Islet precursor cell (in vitro differentiated cells): ENCODE results near the gene LRRC28.

Source experiments
- DNase-seq: peaks from one replicate; pipeline ENCODE4 v3.0.0-alpha.2; 2018

Gene LRRC28

DNA sequence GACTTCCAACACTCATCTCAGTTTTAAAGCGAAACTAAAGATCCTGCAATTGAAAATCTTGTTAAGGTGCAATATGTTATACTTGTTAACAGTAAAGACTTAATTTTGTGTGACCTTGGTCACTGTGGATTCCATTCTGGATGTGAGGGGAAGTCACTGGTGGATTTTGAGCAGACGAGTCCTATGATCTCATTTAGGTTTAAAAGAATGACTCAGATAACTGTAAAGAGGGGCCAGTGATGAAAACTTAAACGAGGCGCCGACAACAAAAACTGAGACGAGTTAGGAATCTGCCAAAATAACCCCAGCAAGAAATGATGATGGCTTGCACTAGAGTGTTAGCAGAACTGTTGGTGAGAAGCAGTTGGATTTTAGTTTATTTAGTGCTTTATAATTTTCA lies 56.5 kb downstream of the LRRC28 start:
- no peak for DNase-seq

DNA sequence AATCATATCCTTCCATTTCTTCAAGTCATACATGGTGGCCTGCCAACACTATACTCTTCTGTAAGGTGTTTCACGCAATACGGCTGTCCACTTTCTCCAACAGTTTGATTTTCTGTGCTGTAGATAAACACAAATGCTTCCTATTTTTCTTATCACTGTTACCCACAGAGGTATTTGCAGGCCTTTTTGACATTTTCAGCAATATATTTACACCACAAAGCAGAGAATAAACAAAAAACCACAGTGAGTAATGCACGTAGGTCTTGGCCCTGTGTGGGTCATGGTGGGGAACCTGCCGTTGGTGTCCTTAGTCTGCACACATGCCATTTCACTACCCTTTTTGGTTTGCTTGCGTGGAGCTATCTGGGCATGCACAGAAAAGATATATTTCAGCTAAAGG lies 59.5 kb downstream of the LRRC28 start:
- DNase-seq, result no peak

DNA sequence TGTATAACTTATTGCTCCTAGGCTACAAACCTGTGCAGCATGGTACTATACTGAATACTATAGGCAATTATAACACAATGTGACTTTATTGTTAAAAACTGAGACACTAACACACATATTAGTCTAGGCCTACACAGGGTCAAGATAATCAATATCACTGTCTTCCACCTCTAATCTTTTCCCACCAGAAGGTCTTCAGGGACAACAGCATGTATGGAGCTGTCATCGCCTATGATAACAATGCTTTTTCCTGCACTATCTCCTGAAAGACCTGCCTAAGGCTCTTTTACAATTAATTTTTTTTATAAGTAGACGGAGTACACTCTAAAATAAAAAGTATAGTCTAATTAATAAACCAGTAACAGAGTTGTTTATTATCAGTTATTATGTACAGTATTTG lies 60.9 kb downstream of the LRRC28 start:
- no peak for DNase-seq

DNA sequence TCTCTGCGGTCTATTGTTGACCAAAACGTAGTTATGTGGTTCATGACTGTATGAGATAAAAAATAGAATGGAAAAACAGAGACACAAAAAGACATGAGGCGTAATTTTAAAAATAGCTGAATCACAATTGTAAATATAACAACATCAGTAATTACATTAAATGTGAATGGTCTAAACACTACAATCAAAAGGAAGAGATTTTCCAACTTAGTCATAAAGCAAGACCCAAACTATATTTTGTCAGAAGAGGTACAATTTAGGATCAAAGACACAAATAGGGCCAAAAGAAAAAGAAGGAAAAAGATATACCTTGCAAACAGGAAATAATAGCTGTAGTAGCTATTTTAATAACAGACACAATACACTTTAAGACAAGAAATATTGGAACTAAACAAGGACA lies 61.5 kb downstream of the LRRC28 start:
- DNase-seq, result no peak

DNA sequence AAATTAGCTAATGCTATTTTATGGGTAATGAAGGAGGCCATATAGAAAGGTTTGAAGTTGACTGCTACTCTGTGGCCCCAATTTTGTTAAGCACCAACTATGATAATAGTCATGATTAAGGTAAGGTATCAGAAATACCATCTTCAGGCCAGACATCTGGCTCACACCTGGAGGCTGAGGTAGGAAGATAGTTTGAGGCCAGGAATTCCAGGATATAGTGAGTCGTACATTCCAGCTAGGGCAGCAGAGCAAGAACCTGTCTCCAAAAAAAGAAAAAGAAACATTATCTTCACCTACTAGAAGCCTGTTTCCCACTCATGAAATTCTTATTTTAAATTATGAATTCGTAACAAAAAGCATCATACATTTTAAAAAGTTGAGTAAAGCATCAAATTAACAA lies 64.4 kb downstream of the LRRC28 start:
- DNase-seq, result peak; percentile 67

DNA sequence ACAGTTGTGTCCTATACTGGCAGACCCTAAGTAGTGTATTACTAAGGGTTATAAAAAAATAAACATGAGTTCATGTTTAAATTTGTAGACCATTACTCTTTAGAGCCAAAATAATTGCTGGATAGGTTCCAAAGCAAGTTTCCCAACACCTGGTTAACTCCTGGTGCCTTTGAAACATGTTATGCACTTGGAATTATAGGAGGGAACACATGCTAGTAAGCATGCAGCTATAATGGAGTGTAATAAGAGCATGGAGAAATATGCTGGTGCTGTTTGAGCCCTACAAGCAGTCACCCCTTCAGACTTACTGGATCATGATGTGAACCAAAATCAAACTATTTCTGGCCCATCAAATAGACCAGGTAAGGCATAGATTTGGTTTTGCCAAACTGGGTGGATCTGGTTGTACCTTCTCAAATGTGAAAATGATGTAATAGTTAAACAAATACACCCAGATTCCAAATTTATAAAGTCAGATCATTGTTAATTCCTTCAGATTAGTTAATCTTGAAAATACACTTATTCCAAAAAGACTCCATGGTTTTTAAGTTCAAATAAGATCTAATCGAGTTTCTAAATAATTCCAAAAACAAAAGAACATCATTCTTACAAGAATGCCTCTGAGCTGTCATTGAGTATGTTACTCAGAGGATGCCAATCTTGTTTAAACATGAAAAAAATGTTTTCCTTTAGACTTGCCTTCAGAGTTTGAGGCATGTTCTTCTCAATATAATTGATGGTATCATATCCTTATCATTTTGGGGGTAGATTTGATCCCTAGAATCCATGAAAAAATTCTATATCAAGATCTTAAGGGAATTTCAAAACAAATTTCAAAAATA lies 69.3 kb downstream of the LRRC28 start:
- no peak for DNase-seq

DNA sequence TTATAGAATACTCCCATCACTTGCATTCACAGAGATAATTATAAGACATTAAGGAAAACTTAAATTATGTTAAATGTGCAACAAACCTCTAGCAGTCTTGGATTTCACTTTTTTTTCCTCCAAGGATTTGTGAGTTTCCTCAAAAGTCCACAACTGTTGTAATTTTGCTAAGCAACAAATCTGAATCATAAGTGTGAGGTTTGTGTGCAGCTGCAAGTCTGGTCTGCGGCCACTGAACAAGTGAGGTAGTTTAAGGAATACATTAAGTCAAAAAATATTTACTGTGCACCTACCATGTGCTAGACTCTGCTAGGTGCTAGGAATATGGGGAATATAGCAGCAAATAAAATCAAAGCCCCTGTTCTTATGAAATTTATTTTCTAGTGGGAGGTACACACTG lies 70.2 kb downstream of the LRRC28 start:
- no peak for DNase-seq

DNA sequence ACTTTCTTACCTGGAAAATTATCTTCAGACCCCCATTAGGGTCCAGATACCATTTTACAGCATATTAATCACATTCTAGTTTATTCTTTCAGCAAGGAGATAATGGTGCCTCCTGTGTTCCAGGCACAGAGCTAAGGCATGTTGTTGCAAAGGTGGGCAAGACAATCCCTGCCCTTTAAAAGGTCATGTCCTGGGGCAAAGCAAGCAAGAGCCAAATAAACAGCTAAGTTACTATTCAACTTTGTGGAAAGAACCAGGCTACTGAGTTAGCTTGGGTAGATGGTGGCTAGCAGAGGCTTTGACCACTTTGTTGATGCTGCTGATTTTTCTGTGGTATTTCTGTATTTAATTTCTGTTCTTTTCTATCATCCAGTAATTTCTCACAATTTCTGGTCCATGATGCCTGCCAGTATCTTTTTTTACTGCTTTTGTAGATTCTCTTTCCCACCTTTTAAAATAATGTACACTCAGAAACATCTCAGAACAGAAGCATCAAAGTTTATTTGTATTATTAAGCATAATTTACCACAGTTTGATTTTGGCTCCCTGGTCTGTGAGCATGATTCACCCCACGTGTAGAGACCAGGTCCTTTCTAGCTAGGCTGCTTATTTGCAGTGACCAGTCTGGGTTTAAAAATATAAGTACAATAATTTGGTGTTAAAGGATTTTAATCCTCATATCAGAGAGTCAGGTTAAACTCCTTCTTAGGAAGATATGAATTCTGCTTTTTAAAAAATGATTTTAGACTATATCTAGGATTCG lies 71.5 kb downstream of the LRRC28 start:
- no peak for DNase-seq

DNA sequence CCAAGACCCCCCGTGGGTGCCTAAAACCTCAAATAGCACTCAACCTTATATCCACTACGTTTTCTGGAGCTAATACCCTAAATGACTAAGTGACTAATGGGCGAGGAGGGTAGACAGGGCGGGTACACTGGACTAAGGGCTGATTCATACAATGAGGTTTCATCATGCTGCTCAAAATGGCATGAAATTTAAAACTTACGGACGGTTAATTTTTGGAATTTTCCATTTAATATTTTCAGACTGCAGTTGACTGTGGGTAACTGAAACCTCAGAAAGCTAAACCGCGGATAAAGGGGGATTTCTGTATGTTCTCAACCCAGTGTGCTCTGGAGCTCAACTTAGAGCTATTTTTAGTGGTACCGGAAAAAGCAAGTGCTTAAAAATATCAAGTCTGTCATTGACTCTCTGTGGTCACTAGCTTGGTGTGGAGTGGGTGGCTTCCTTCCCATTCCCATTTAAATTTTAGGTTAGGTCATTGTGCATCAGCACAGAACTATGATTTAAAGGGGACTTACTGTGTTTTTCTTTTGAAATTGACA lies 72.9 kb downstream of the LRRC28 start:
- no peak for DNase-seq

DNA sequence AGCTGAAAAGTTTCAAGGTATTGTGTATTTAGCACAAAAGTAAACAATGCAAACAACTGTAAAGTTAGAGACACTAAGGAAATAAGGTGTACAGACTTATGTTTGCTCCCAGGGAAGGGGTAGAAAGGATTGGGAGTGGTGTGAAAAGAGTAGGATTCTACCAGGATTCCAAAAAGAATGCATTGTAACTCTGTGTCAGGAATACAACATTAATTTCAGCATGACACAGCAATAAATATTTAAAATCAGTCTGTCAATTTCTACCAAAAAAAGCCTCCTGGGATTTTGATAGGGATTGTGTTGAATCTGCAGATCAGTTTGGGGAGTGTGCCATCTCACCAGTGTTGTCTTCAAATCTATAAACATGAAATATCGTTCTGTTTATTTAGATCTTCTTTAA lies 73.4 kb downstream of the LRRC28 start:
- DNase-seq, result no peak

DNA sequence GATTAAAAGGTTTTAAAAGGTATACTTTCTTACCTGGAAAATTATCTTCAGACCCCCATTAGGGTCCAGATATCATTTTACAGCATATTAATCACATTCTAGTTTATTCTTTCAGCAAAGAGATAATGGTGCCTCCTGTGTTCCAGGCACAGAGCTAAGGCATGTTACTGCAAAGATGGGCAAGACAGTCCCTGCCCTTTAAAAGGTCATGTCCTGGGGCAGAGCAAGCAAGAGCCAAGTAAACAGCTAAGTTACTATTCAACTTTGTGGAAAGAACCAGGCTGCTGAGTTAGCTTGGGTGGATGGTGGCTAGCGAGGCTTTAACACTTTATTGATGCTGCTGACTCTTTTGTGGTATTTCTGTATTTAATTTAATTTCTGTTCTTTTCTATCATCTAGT lies 75.0 kb downstream of the LRRC28 start:
- DNase-seq, result no peak

DNA sequence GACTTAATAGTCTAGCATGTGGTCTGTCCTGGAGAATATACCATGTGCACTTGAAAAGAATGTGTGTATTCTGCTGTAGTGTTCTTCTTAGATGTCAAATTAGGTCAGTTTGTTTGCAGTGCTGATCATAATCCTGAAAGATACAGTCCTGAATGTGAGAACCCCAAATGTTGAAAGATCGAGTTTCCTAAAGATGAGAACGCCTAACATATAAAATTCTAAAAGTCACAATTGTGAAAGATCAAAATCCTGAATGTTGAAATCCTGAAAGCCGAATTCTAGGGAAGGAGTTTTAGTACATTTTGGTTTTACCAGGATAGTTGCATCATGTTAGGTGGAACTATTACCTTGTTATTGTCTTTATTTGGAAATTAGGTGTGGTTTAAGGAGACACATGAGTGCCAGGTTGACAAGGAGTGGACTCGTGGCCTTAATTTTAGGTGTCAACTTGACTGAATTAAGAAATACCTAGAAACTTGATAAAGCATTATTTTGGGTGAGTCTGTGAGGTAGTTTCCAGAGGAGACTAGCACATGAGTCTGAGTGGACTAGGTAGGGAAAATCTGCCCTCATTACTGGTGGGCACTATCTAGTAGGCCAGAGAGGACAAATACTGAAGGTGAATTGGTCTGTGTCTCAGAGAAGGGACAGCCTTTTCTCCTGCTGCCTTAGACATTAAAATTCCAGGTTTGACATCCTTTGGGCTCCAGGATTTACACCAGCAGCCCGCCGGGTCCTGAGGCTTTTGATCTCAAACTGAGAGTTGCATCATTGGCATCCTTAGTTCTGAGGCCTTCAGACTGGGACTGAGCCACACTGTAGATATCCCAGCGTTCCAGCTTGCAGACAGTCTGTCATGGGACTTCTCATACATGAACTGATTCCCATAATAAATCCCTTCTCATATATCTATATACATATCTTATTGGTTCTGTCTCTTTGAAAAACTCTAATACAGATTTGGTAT lies 77.1 kb downstream of the LRRC28 start:
- no peak for DNase-seq

DNA sequence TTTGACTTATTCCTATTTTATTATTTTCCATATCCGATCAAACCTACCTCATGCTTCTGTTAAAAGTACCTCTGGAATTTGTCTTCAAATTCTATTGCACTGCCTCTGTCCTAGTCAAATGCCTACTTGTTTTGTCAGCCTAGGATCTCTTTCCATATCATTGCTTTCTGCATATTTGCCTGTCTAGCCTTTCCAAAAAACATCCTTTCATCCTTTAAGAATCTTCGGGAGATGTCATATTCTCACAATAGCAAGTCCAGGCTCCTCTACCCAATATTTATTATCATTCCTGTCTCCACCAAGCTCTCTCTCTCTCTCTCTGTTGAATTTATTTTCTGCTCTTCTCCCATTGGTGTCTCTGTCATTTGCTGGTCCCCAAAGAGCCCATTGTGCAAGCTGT lies 80.1 kb downstream of the LRRC28 start:
- no peak for DNase-seq

DNA sequence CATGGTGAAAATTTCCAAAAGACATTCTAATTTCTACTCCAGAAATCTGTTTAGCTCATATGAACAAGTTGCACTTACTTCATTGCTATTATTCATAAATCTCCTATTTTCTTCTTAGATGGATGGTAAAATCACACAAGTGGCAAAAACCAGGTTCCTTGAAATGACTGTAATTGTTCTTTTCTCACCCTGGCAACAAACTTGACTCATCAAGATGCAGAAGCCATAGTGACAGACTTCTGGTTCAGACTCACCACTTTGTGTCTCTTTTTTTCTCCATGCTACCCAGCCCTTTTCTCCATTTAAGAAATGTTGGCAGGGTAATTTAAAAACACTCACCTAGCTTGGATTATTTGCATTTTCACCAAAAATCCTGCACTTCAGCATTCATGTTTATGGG lies 82.1 kb downstream of the LRRC28 start:
- DNase-seq, result no peak

DNA sequence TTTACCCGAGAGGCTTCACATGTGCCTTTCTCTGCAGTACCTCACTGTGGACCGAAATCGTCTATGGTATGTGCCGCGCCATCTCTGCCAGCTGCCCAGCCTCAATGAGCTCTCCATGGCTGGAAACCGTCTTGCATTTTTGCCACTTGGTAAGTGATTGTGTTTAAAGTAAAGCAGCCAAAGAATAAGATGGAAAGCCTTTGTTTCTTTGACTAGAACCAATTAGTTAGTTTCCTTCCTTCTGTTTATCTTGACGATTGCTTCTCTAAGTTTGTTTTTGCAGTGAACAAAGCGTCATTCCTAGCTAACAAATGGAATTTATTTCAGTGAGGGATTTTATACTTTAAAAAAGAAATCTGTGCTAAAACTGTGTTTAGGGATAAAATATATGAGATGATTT lies 82.7 kb downstream of the LRRC28 start:
- no peak for DNase-seq

DNA sequence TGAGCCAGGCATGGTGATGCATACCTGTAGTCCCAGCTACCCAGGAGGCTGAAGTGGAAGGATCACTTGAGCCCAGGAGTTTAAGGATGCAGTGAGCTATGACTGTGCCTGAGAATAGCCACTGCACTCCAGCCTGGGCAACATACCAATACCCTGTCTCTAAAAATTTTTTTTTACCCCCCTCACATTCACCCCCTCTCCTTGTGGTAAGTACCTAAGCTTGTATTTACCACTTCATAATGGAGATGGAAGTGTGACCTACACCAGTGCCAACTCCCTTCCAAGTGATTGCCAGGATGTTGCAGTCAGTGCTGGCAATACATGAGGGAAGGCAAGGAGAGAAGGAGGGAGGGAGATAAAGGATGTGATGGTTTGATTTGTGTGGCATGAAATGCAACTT lies 84.2 kb downstream of the LRRC28 start:
- no peak for DNase-seq

DNA sequence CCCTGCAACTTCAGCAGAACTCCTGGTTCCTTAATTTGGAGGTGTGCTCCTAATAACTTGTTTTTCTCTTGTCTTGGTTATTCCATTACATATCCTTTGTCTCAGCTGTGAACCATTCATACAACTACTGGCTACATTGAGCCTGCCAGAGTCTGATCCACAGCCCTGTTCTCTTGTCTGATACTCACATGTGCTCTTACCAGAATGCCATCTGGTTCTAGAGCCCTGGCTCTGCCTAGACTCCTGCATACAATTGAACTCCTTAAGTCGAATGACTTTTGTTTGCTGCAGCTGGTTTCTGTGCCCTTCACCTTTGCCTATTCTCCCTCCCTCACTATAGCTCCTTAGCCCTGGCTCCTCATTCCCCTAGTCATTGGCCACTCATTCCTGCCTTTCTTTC lies 85.5 kb downstream of the LRRC28 start:
- DNase-seq, result no peak

DNA sequence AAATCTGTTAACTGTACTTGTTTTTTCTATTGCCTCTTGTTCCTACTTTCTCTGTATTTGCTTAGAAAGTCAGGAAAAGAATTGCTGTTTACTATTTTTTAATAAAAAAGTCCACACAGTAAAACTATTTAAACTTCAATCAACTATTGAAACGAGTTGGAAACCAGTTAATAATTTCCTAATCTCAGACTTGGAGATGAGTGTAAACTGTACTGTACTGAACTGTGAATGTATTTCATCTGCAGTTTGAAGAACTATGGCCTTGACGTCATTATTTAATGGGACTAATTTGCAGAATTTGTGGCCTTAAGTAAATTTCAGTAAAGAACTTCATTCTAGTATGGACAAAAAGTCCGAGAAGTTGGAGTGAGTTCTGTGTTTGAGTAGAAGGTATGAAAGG lies 89.1 kb downstream of the LRRC28 start:
- DNase-seq, result no peak

DNA sequence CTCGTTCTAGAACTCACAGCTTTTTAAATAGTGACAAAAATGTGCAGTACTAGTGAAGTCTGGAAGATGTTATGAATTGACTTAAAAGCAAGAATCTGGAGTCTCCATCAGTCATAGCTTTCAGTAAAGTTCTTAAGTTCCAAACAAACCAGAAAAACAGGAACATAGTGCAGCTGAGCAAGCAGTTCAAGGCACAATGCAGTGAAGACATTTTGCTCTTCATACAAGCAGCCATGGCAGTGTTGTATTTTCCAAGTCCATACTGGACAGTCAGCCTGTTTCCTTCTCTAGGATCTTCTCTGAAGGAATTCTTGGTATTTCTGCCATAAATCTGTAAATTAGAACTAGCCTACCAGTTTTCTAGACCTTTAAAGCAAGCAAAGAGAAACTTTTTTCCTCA lies 90.5 kb downstream of the LRRC28 start:
- DNase-seq, result no peak

DNA sequence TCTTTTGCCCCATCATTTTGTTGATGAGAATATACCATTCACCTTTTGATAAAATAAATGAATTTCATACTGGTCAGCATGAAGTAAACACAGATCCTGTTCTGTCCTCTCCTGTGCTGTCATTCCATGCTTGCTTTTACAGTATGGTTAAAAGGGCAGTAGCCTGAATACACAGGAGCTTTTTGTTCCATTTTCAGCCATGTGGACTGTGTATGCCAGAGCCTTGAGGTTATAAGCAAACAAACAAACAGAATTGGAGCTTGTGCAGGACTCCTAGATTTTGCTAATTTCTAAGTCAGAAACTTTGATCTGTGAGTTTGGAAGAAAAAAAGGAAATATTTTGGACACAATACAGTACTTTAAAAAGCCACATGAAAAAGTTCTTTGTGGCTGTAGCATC lies 91.9 kb downstream of the LRRC28 start:
- no peak for DNase-seq

DNA sequence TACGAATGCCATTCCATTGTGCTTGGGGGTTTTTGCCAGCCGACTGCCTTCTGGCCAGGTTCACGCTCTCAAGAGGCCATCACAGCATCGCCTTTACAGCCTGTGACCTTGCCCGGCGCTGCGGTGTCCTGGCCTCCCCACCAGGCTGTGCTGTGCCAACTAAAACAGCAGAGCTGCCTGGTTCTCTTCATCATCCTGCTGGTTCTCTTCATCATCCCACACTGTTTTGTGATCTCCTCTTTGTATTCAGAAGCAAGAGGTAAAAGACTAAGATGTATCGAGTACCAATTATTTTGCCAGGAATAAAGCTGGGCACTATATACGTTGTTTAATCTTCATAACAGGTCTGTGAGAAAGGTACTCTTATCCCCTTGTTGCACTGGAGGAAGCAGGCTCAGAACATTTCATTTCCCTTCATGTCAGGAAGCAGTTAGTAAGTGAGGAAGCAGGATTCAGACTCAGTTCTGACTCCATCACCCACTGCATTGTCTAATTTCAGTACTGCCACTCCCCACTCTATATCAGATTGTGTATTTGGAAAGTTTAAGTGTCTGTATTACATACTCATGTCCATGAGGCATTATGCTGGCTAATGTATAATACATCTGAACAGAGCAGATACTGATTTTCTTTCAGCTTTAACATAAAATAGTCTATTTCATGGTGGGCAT lies 92.7 kb downstream of the LRRC28 start:
- peak; percentile 66 for DNase-seq

DNA sequence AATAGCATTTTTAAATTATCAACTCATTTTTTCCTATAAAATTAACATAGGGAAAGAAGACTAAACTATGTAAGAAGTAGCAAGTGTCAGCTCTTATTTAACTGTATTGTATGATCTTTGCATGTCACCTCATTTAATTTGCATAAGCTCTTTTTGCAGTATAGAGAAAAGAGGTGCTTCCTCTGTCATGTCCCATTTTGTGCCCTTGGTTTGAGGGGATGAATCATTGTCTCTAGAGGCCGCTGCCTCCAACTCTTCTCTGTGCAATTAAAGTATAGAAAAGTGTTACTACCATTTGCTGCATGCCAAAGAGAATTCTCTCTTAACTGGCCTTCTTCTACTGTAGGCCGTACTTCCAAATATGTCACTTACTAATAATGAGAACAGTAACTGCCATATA lies 93.4 kb downstream of the LRRC28 start:
- DNase-seq, result no peak

DNA sequence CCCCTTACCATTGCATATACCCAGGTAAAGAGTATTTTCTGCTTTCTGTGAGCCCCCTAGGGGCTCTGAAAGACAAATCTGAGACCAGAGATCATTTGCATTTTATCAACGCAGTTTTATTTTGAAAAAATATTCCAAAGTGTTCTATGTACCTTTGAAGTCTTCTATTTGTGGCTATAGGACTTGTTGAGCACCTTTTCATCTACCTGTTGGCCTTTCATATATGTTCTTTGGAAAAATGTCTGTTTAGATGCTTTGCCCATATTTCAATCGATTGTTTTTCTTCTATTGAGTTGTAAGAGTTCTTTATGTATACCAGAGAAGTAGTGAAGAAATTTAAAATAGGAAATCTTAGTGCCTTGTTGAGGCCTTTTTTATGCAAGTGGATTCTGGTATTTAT lies 94.0 kb downstream of the LRRC28 start:
- no peak for DNase-seq
